Mesothelial cell of epicardium (in vitro differentiated cells): ENCODE measurements around the gene RIMS4. TPM values are rescaled to one million over a fixed set of nuclear protein-coding genes. Genes with fewer than 3 reads are reported as not detected.

Experiments used
- DNase-seq, 2 experiments: peaks; one replicate each; pipeline ENCODE4 v3.0.0; 2021; ENCODE audit warnings: low spot score in 2 of 2; ENCODE audit not compliant: unreplicated experiment in 2 of 2
- H3K27ac Mint-ChIP-seq: 2 replicates; pipeline ENCODE4 v1.8.0; 2021; ENCODE audit warnings: mixed read lengths
- H3K27me3 Mint-ChIP-seq: 2 replicates; pipeline ENCODE4 v1.8.0; 2021; ENCODE audit warnings: low read depth, mixed read lengths
- H3K36me3 Mint-ChIP-seq: 2 replicates; pipeline ENCODE4 v1.8.0; 2021; ENCODE audit warnings: mixed read lengths
- H3K4me1 Mint-ChIP-seq: 2 replicates; pipeline ENCODE4 v1.8.0; 2021; ENCODE audit warnings: mixed read lengths
- H3K4me3 Mint-ChIP-seq: 2 replicates; pipeline ENCODE4 v1.8.0; 2021; ENCODE audit warnings: mild to moderate bottlenecking, moderate library complexity, mixed read lengths
- H3K9me3 Mint-ChIP-seq: 2 replicates; pipeline ENCODE4 v1.8.0; 2021; ENCODE audit warnings: mixed read lengths
- CTCF ChIP-seq: fragments of 200-600 bp; sonication (generic); IDR thresholded peaks from one replicate; pipeline ENCODE4 v1.5.0; 2021; ENCODE audit warnings: antibody characterized with exemption; ENCODE audit not compliant: unreplicated experiment
- total RNA-seq: library from RNA; stranded (reverse); gene quantifications from 3 replicates; pipeline ENCODE4 v1.2.1, GENCODE V29; 2021

RIMS4 gene
- total RNA-seq, 1 donor from 2014 or later: 1.6 TPM

- Mint-ChIP-seq H3K27ac (no peak overlapping the region), H3K4me1 (no peaks in the 10 kb centered on the region), H3K27me3 (no peaks in the 10 kb centered on the region), H3K36me3 (no peaks in the 10 kb centered on the region), H3K4me3 (no peak overlapping the region), H3K9me3 (no peaks in the 10 kb centered on the region)
- no peak for DNase-seq
- no peak for TF ChIP-seq CTCF
Measured at GRCh38 chr20:44715499-44716308, 94.6 kb downstream of the RIMS4 start.

- no peaks in the 10 kb centered on the region for H3K9me3 Mint-ChIP-seq
- no peaks in the 10 kb centered on the region for H3K36me3 Mint-ChIP-seq
- H3K27me3 Mint-ChIP-seq: no peaks in the 10 kb centered on the region
- no peak for TF ChIP-seq CTCF
- H3K4me1 Mint-ChIP-seq: no peaks in the 10 kb centered on the region
- DNase-seq: no peak
- no peak within 1 kb of the TSS for H3K27ac Mint-ChIP-seq
- no peak within 1 kb of the TSS for H3K4me3 Mint-ChIP-seq
Measured at GRCh38 chr20:44714701-44715498, 95.4 kb downstream of the RIMS4 start, which contains the start of gene CCN5. CCN5 (plus strand) TSS chr20:44715369; CDS start chr20:44715391, 22 bp downstream.

GRCh38 chr20:44714102-44714700, 96.1 kb downstream of the RIMS4 start:
- no peak for DNase-seq
- H3K4me3 Mint-ChIP-seq: no peak overlapping the region
- no peaks in the 10 kb centered on the region for H3K4me1 Mint-ChIP-seq
- no peak for TF ChIP-seq CTCF
- H3K36me3 Mint-ChIP-seq: no peaks in the 10 kb centered on the region
- H3K27ac Mint-ChIP-seq: no peak overlapping the region
- H3K27me3 Mint-ChIP-seq: no peaks in the 10 kb centered on the region
- no peaks in the 10 kb centered on the region for H3K9me3 Mint-ChIP-seq

- no peaks in the 10 kb centered on the region for H3K9me3 Mint-ChIP-seq
- no peaks in the 10 kb centered on the region for H3K4me1 Mint-ChIP-seq
- H3K36me3 Mint-ChIP-seq: no peaks in the 10 kb centered on the region
- H3K27me3 Mint-ChIP-seq: no peaks in the 10 kb centered on the region
- no peak overlapping the region for H3K4me3 Mint-ChIP-seq
- DNase-seq: no peak
- no peak for TF ChIP-seq CTCF
- no peak overlapping the region for H3K27ac Mint-ChIP-seq
Measured at GRCh38 chr20:44711237-44711636, 99.1 kb downstream of the RIMS4 start.

GRCh38 chr20:44709797-44710196, 100.5 kb downstream of the RIMS4 start:
- Mint-ChIP-seq H3K4me1 (no peaks in the 10 kb centered on the region), H3K27me3 (no peaks in the 10 kb centered on the region), H3K9me3 (no peaks in the 10 kb centered on the region), H3K4me3 (no peak overlapping the region), H3K36me3 (no peaks in the 10 kb centered on the region), H3K27ac (no peak overlapping the region)
- DNase-seq: no peak
- TF ChIP-seq CTCF: no peak
